K562 (cell line): ENCODE measurements around the gene CCDC196. TPM values are rescaled to one million over a fixed set of nuclear protein-coding genes. Genes with fewer than 3 reads are reported as not detected.

Experiments
- ATAC-seq: fragments of 200-7000 bp; cut with Tn5 transposase; 3 replicates; pipeline ENCODE4 v1.9.1; 2020; ENCODE audit warnings: moderate library complexity
- BruUV-seq: library from RNA; stranded (reverse); fragments of 400-500 nt; replicated peaks from 2 replicates; lab custom pipeline; 2021; lab: Mats Ljungman, UMichigan
- CTCF ChIA-PET: fragments of 300-600 bp; formaldehyde crosslinking; extraction: SDS; loops from one replicate; lab custom pipeline; 2021; ENCODE audit warnings: low intra/inter-chr PET ratio; lab: Yijun Ruan, JAX
- POLR2A ChIA-PET: fragments of 300-600, 350-650 bp; sonication (Branson Sonifier 250); formaldehyde crosslinking; extraction: SDS; loops from one replicate; lab custom pipeline; 2021; ENCODE audit warnings: antibody characterized with exemption, inconsistent platforms; lab: Yijun Ruan, JAX
- DNase-seq, 4 experiments: peaks; one replicate each; pipeline versions ENCODE4 v3.0.0 to v3.0.0-alpha.2; 2011 to 2018; ENCODE audit warnings: low spot score in 3 of 4, mixed read lengths in 3 of 4; ENCODE audit errors: extremely low read depth in 1 of 4
- FAIRE-seq: peaks from 2 replicates; lab custom pipeline; 2011; peaks lifted over from hg19 to GRCh38; lab: Jason Lieb, UNC
- H2AFZ ChIP-seq: 2 replicates; pipeline ENCODE4 v1.6.0; 2011; ENCODE audit warnings: low read depth, low read length, control low read depth, inconsistent platforms
- H3K27ac ChIP-seq: fragments of 200-600 bp; 3 replicates; pipeline ENCODE4 v1.8.0; 2011; ENCODE audit warnings: low read depth, mild to moderate bottlenecking, control low read depth, inconsistent platforms, low read length, moderate library complexity, mixed read lengths; ENCODE audit errors: extremely low read depth
- H3K27me3 ChIP-seq, 2 experiments: fragments of 300-600 bp in 1 of 2; 2 replicates in 1 of 2; 3 replicates in 1 of 2; pipeline versions ENCODE4 v1.6.0 to v1.8.0; 2011; ENCODE audit warnings: inconsistent platforms in 2 of 2, low read length in 2 of 2, mild to moderate bottlenecking in 1 of 2, mixed read lengths in 1 of 2, moderate library complexity in 1 of 2; ENCODE audit not compliant: control insufficient read depth in 2 of 2, insufficient read depth in 2 of 2
- H3K36me3 ChIP-seq: fragments of 300-600 bp; 3 replicates; pipeline ENCODE4 v1.8.0; 2011; ENCODE audit warnings: mild to moderate bottlenecking, low read length, inconsistent platforms; ENCODE audit not compliant: control insufficient read depth, insufficient read depth
- H3K4me1 ChIP-seq, 2 experiments: fragments of 200-600 bp in 1 of 2; replicated peaks in 1 of 2; 2 replicates in 1 of 2; 3 replicates in 1 of 2; pipeline versions ENCODE4 v1.5.1 to v1.8.0; 2011; ENCODE audit warnings: inconsistent platforms in 2 of 2, low read length in 2 of 2, mild to moderate bottlenecking in 1 of 2, mixed read lengths in 1 of 2, moderate library complexity in 1 of 2; ENCODE audit not compliant: control insufficient read depth in 2 of 2, insufficient read depth in 2 of 2
- H3K4me2 ChIP-seq: 2 replicates; pipeline ENCODE4 v1.6.1; 2011; ENCODE audit warnings: low read length, control low read depth, inconsistent platforms, mixed read lengths; ENCODE audit not compliant: insufficient read depth
- H3K4me3 ChIP-seq: fragments of 200-600 bp; sonication (generic), shearing (Covaris generic); 2 replicates; pipeline ENCODE4 v1.5.1; 2016; ENCODE audit warnings: control low read depth, inconsistent platforms
- H3K79me2 ChIP-seq: fragments of 200-600 bp; 3 replicates; pipeline ENCODE4 v1.8.0; 2011; ENCODE audit warnings: low read length, inconsistent platforms; ENCODE audit not compliant: control insufficient read depth, insufficient read depth
- H3K9ac ChIP-seq, 2 experiments: 2 replicates each; pipeline versions ENCODE4 v1.6.0 to v1.6.1; 2011; ENCODE audit warnings: low read depth in 2 of 2, low read length in 2 of 2, control low read depth in 1 of 2, inconsistent platforms in 1 of 2, mild to moderate bottlenecking in 1 of 2, mixed read lengths in 1 of 2; ENCODE audit not compliant: insufficient read depth in 1 of 2
- H3K9me1 ChIP-seq: one replicate; pipeline ENCODE4 v1.6.0; 2011; ENCODE audit warnings: inconsistent platforms, mild to moderate bottlenecking, low read length, moderate library complexity; ENCODE audit not compliant: control insufficient read depth, insufficient read depth
- H3K9me3 ChIP-seq: replicated peaks from 2 replicates; pipeline ENCODE4 v1.5.1; 2011; ENCODE audit warnings: low read depth, low read length, inconsistent platforms; ENCODE audit not compliant: control insufficient read depth, insufficient read depth
- H4K20me1 ChIP-seq: replicated peaks from 2 replicates; pipeline ENCODE4 v1.6.1; 2011; ENCODE audit warnings: low read length, inconsistent platforms, mixed read lengths; ENCODE audit not compliant: control insufficient read depth, insufficient read depth
- ATF1 ChIP-seq, 2 experiments: fragments of 450-650 bp in 1 of 2; IDR thresholded peaks; 2 replicates each; pipeline ENCODE4 v1.6.1; 2016; ENCODE audit warnings: missing compliant biosample characterization in 1 of 2, missing genetic modification characterization in 1 of 2
- BRD9 ChIP-seq: fragments of 450-650 bp; IDR thresholded peaks from 2 replicates; pipeline ENCODE4 v1.6.1; 2018; ENCODE audit warnings: low read depth; ENCODE audit not compliant: partially characterized antibody
- CREB3 ChIP-seq: fragments of 450-650 bp; conservative IDR thresholded peaks from 2 replicates; pipeline ENCODE4 v1.6.1; 2016; ENCODE audit warnings: missing genetic modification characterization, low read depth, mild to moderate bottlenecking, missing compliant biosample characterization, moderate library complexity
- ELF4 ChIP-seq: fragments of 450-650 bp; formaldehyde crosslinking; IDR thresholded peaks from 2 replicates; pipeline ENCODE4 v1.4.0; 2022; ENCODE audit warnings: missing genetic modification characterization
- KLF10 ChIP-seq: fragments of 250-450 bp; sonication (Bioruptor Pico); IDR thresholded peaks from 2 replicates; pipeline ENCODE4 v1.6.1; 2021; ENCODE audit warnings: matching md5 sums
- L3MBTL2 ChIP-seq: fragments of 450-650 bp; IDR thresholded peaks from 2 replicates; pipeline ENCODE4 v1.6.1; 2016; ENCODE audit warnings: mild to moderate bottlenecking, moderate library complexity
- MIER1 ChIP-seq: fragments of 450-650 bp; IDR thresholded peaks from 2 replicates; pipeline ENCODE4 v1.6.1; 2016; ENCODE audit warnings: antibody characterized with exemption, mild to moderate bottlenecking, low read depth
- NR3C1 ChIP-seq: sonication (generic); formaldehyde crosslinking; IDR thresholded peaks from 2 replicates; pipeline ENCODE4 v1.8.1; 2022; ENCODE audit warnings: missing genetic modification reagents
- PHB ChIP-seq: fragments of 250-450 bp; sonication (Bioruptor Pico); IDR thresholded peaks from 2 replicates; pipeline ENCODE4 v1.5.0; 2021
- POLR2B ChIP-seq: fragments of 450-650 bp; IDR thresholded peaks from 2 replicates; pipeline ENCODE4 v1.6.1; 2018; ENCODE audit warnings: low read depth; ENCODE audit not compliant: partially characterized antibody
- ZNF212 ChIP-seq: fragments of 450-650 bp; formaldehyde crosslinking; IDR thresholded peaks from 2 replicates; pipeline ENCODE4 v1.4.0; 2020; ENCODE audit warnings: mild to moderate bottlenecking
- ZNF436 ChIP-seq: fragments of 250-450, 450-650 bp; sonication (Bioruptor Pico); formaldehyde crosslinking; IDR thresholded peaks from 2 replicates; pipeline ENCODE4 v1.7.0; 2020; ENCODE audit warnings: mild to moderate bottlenecking
- WGBS: fragments of 100-300 bp; shearing (Covaris generic); methylation state at CpG from one replicate; pipeline ENCODE4 v1.1.6; 2016; ENCODE audit warnings: low coverage, mixed read lengths; ENCODE audit not compliant: insufficient coverage; ENCODE audit errors: missing lambda C conversion rate; 5-methylcytosine and 5-hydroxymethylcytosine counted together
- in situ Hi-C: fragments of 300-500 bp; cut with MboI; formaldehyde crosslinking; loops from 4 replicates; pipeline ENCODE4 v1.15.0; 2018; ENCODE audit warnings: inconsistent platforms, mixed read lengths
- intact Hi-C: fragments of 100-400 bp; cut with micrococcal nuclease; formaldehyde crosslinking; loops from 2 replicates; pipeline ENCODE4 v1.14.2; 2022
- polyA plus RNA-seq, 8 experiments: library from polyadenylated mRNA; depleted of rRNA in 4 of 8; stranded (reverse) in 5 of 8; unstranded in 3 of 8; fragments of >200 nt; fragmentation: Nextera tagmentation in 2 of 8; fragmentation: Illumina TruSeq in 1 of 8; extraction: Ambion mirVana in 2 of 8; extraction: Trizol in 1 of 8; gene quantifications; 2 replicates each; pipeline versions ENCODE4 v1.2.1 to v1.2.3, GENCODE V29; 2011 to 2014; ENCODE audit warnings: inconsistent platforms in 1 of 8, missing spikeins in 1 of 8
- total RNA-seq, 7 experiments: library from RNA; depleted of rRNA in 6 of 7; stranded (reverse); fragments of >200 nt in 6 of 7; fragmentation: Illumina TruSeq in 2 of 7; extraction: Trizol in 2 of 7; gene quantifications; 2 replicates each; pipeline versions ENCODE4 v1.2.1 to v1.2.3, GENCODE V29; 2011 to 2021; ENCODE audit warnings: low replicate concordance in 1 of 7
- TF ChIP-seq, protein P1 (sequence below): sonication (generic); formaldehyde crosslinking; IDR thresholded peaks from 2 replicates; pipeline ENCODE4 v1.9.0; 2022; ENCODE audit warnings: mild to moderate bottlenecking, missing genetic modification reagents

CCDC196 gene
- total and polyA plus RNA-seq, 9 of the 15 experiments (the other 6 are each of a cell fraction or from before 2014, with no cell fraction given), result not detected

DNA sequence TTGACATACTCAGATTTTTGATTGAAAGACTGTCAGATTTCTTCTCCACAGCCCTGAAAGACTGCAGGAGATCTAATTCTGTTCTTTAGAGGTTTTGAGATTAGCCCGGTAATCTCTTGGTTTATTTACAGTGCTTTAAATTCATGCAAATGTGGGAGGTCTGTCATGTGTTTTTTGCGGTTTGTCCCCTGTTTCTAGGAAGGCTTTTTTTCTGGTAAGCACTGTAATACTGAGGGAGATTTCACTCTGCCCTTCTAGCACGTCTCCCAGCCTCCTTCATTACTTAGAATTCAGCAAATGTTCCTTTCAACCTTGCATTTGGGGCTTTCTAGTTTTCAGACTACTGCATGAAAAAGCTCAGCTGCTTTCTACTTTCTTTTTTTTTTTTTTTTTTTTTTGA is 52.9 kb downstream of the CCDC196 start (continued):
- TF ChIP-seq ELF4 (no peak), BRD9 (no peak), ATF1 (CRISPR knock-in tag; IDR thresholded peaks at IDR 0.05) (no peak), ATF1 (tag; IDR thresholded peaks at IDR 0.05) (no peak)

GRCh38 chr14:66540038-66540437 is 53.9 kb downstream of the CCDC196 start:
- Histone ChIP-seq H3K9ac (no peak overlapping the region), H3K27ac (no peak overlapping the region), H3K4me1 (no peaks in the 10 kb centered on the region), H3K4me2 (no peak overlapping the region), H3K27me3 (no peaks in the 10 kb centered on the region), H3K4me3 (no peak overlapping the region), H3K9me3 (no peaks in the 10 kb centered on the region), H4K20me1 (no peaks in the 10 kb centered on the region), H3K79me2 (peaks cover 4% of the 10 kb centered on the region; the same call in 1 of the 3 replicates), H2AFZ (no peak overlapping the region), H3K36me3 (no peaks in the 10 kb centered on the region), H3K9me1 (no peaks in the 10 kb centered on the region)
- DNase-seq (no peak), FAIRE-seq (no peak), ATAC-seq (no peak)
- CTCF ChIA-PET, result no interaction called here
- POLR2A ChIA-PET, result no interaction called here
- BruUV-seq, result no TSS peak
- WGBS, result 71% methylated on average over 1 of the region's 1 CpG
- TF ChIP-seq ZNF212 (CRISPR knock-in tag), result no peak
- TF ChIP-seq, protein P1, sequence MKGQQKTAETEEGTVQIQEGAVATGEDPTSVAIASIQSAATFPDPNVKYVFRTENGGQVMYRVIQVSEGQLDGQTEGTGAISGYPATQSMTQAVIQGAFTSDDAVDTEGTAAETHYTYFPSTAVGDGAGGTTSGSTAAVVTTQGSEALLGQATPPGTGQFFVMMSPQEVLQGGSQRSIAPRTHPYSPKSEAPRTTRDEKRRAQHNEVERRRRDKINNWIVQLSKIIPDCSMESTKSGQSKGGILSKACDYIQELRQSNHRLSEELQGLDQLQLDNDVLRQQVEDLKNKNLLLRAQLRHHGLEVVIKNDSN (CRISPR knock-in tag), result no peak
- TF ChIP-seq NR3C1 (CRISPR knock-in tag), result no peak
- no peak for TF ChIP-seq ZNF436 (CRISPR knock-in tag)
- TF ChIP-seq CREB3 (tag), result no peak
- no peak for TF ChIP-seq PHB (CRISPR knock-in tag)
- no peak for TF ChIP-seq POLR2B
- TF ChIP-seq MIER1, result no peak
- TF ChIP-seq KLF10, result no peak
- no peak for TF ChIP-seq L3MBTL2
- intact Hi-C loops, result no loop called here
- in situ Hi-C loops, result no loop called here
